Loucy (cell line): ENCODE measurements around the gene JPH2.

Source experiments
- H2AFZ ChIP-seq: fragments of 200-600 bp; sonication (generic); 2 replicates; pipeline ENCODE4 v1.6.0; 2016; ENCODE audit warnings: antibody characterized with exemption, mild to moderate bottlenecking, low read length, moderate library complexity
- H3F3A ChIP-seq: fragments of 200-600 bp; 2 replicates; pipeline ENCODE4 v1.6.0; 2016; ENCODE audit warnings: antibody characterized with exemption, low read depth, mild to moderate bottlenecking
- H3K27me3 ChIP-seq: fragments of 200-600 bp; sonication (generic); 2 replicates; pipeline ENCODE4 v1.6.1; 2014; ENCODE audit warnings: low read length, mild to moderate bottlenecking; ENCODE audit not compliant: insufficient read depth, poor library complexity, severe bottlenecking
- H3K36me3 ChIP-seq: fragments of 200-600 bp; sonication (generic); 2 replicates; pipeline ENCODE4 v1.6.1; 2016; ENCODE audit warnings: low read length; ENCODE audit not compliant: insufficient read depth
- H3K4me1 ChIP-seq: fragments of 200-600 bp; sonication (generic); 2 replicates; pipeline ENCODE4 v1.5.1; 2014; ENCODE audit warnings: low read length, mild to moderate bottlenecking; ENCODE audit not compliant: insufficient read depth, poor library complexity, severe bottlenecking
- H3K4me2 ChIP-seq: fragments of 200-600 bp; sonication (generic); 2 replicates; pipeline ENCODE4 v1.6.0; 2014; ENCODE audit warnings: antibody characterized with exemption, low read length, low read depth, mild to moderate bottlenecking; ENCODE audit not compliant: poor library complexity, severe bottlenecking
- H3K4me3 ChIP-seq: fragments of 200-600 bp; sonication (generic); 2 replicates; pipeline ENCODE4 v1.5.1; 2014; ENCODE audit warnings: low read length, mild to moderate bottlenecking, mixed read lengths; ENCODE audit not compliant: poor library complexity, severe bottlenecking
- H3K79me2 ChIP-seq: fragments of 200-600 bp; sonication (generic); 2 replicates; pipeline ENCODE4 v1.6.1; 2014; ENCODE audit warnings: low read length; ENCODE audit not compliant: insufficient read depth
- H3K9ac ChIP-seq: fragments of 200-600 bp; sonication (generic); 2 replicates; pipeline ENCODE4 v1.6.0; 2014; ENCODE audit warnings: mild to moderate bottlenecking, low read depth, low read length, moderate library complexity; ENCODE audit not compliant: poor library complexity, severe bottlenecking
- H3K9me2 ChIP-seq: fragments of 200-600 bp; sonication (generic); replicated peaks from 2 replicates; pipeline ENCODE4 v1.6.1; 2016; ENCODE audit warnings: low read depth, low read length, mixed read lengths
- H3K9me3 ChIP-seq: fragments of 200-600 bp; sonication (generic); 2 replicates; pipeline ENCODE4 v1.6.1; 2014; ENCODE audit warnings: mild to moderate bottlenecking, antibody characterized with exemption, low read length, low read depth; ENCODE audit not compliant: insufficient read depth
- H4K20me1 ChIP-seq: fragments of 200-600 bp; sonication (generic); 2 replicates; pipeline ENCODE4 v1.6.0; 2014; ENCODE audit warnings: antibody characterized with exemption, low read length, mild to moderate bottlenecking; ENCODE audit not compliant: insufficient read depth, poor library complexity, severe bottlenecking
- CTCF ChIP-seq: fragments of 200-600 bp; sonication (generic); conservative IDR thresholded peaks from 2 replicates; pipeline ENCODE4 v1.5.1; 2014; ENCODE audit warnings: mild to moderate bottlenecking, antibody characterized with exemption, low read length
- EZH2phosphoT487 ChIP-seq: fragments of 200-600 bp; IDR thresholded peaks from 2 replicates; pipeline ENCODE4 v1.6.1; 2018; ENCODE audit warnings: antibody characterized with exemption, mild to moderate bottlenecking, moderate library complexity, borderline replicate concordance

JPH2 gene

GRCh38 chr20:44160133-44160532 lies 26.9 kb downstream of the JPH2 start:
- H3K36me3 ChIP-seq: no peaks in the 10 kb centered on the region

GRCh38 chr20:44159711-44160110 lies 27.3 kb downstream of the JPH2 start:
- no peaks in the 10 kb centered on the region for H3K9me2 ChIP-seq
- H3K4me3 ChIP-seq: no peak overlapping the region
- no peaks in the 10 kb centered on the region for H3K27me3 ChIP-seq
- no peak overlapping the region for H3K9ac ChIP-seq
- H3F3A ChIP-seq: no peaks in the 10 kb centered on the region
- TF ChIP-seq EZH2phosphoT487 (no peak), CTCF (no peak)
- no peaks in the 10 kb centered on the region for H3K4me1 ChIP-seq
- no peak overlapping the region for H2AFZ ChIP-seq
- H3K79me2 ChIP-seq: no peaks in the 10 kb centered on the region
- H4K20me1 ChIP-seq: no peaks in the 10 kb centered on the region
- no peaks in the 10 kb centered on the region for H3K9me3 ChIP-seq
- H3K4me2 ChIP-seq: no peak overlapping the region
- H3K36me3 ChIP-seq: no peaks in the 10 kb centered on the region

More at GRCh38 chr20:44160133-44160532, 26.9 kb downstream of the JPH2 start:
- Histone ChIP-seq H3K4me2 (no peak overlapping the region), H2AFZ (no peak overlapping the region), H3K9me3 (no peaks in the 10 kb centered on the region), H4K20me1 (no peaks in the 10 kb centered on the region), H3K9ac (no peak overlapping the region), H3K4me3 (no peak overlapping the region), H3K79me2 (no peaks in the 10 kb centered on the region), H3F3A (no peaks in the 10 kb centered on the region), H3K27me3 (no peaks in the 10 kb centered on the region), H3K9me2 (no peaks in the 10 kb centered on the region), H3K4me1 (no peaks in the 10 kb centered on the region)
- TF ChIP-seq CTCF (no peak), EZH2phosphoT487 (no peak)

- Histone ChIP-seq H3K4me2 (no peak overlapping the region), H3K4me3 (no peak overlapping the region), H3K9me3 (no peaks in the 10 kb centered on the region), H3F3A (no peaks in the 10 kb centered on the region), H3K9me2 (no peaks in the 10 kb centered on the region), H2AFZ (no peak overlapping the region), H3K27me3 (no peaks in the 10 kb centered on the region), H3K4me1 (no peaks in the 10 kb centered on the region), H3K9ac (no peak overlapping the region), H4K20me1 (no peaks in the 10 kb centered on the region), H3K79me2 (no peaks in the 10 kb centered on the region), H3K36me3 (no peaks in the 10 kb centered on the region)
- TF ChIP-seq EZH2phosphoT487: no peak
- no peak for TF ChIP-seq CTCF
These were observed 27.9 kb downstream of the JPH2 start for GRCh38 chr20:44159125-44159524.
